OCI-LY1 (cell line): ENCODE results near the gene CYBRD1.

Experiments
- H2AFZ ChIP-seq: fragments of 200-600 bp; sonication (generic), shearing (Covaris generic); 2 replicates; pipeline ENCODE4 v1.6.0; 2014; ENCODE audit warnings: antibody characterized with exemption, mild to moderate bottlenecking, low read length
- H3F3A ChIP-seq: fragments of 200-600 bp; sonication (generic), shearing (Covaris generic); 2 replicates; pipeline ENCODE4 v1.6.0; 2014; ENCODE audit warnings: mild to moderate bottlenecking, antibody characterized with exemption, low read length, moderate library complexity; ENCODE audit not compliant: insufficient read depth
- H3K27ac ChIP-seq: fragments of 200-600 bp; sonication (generic); 2 replicates; pipeline ENCODE4 v1.5.1; 2014; ENCODE audit warnings: low read length, mixed run types, mild to moderate bottlenecking, low read depth; ENCODE audit not compliant: poor library complexity, severe bottlenecking
- H3K27me3 ChIP-seq: fragments of 200-600 bp; sonication (generic); 2 replicates; pipeline ENCODE4 v1.6.0; 2014; ENCODE audit warnings: antibody characterized with exemption, mild to moderate bottlenecking, low read length, moderate library complexity; ENCODE audit not compliant: insufficient read depth
- H3K36me3 ChIP-seq: fragments of 200-600 bp; sonication (generic); 2 replicates; pipeline ENCODE4 v1.6.1; 2014; ENCODE audit warnings: mild to moderate bottlenecking, antibody characterized with exemption, low read length, moderate library complexity, mixed read lengths; ENCODE audit not compliant: insufficient read depth
- H3K4me1 ChIP-seq: fragments of 200-600 bp; sonication (generic); 2 replicates; pipeline ENCODE4 v1.5.1; 2014; ENCODE audit warnings: mild to moderate bottlenecking, low read length, moderate library complexity; ENCODE audit not compliant: insufficient read depth, severe bottlenecking
- H3K4me2 ChIP-seq: fragments of 200-600 bp; sonication (generic), shearing (Covaris generic); 2 replicates; pipeline ENCODE4 v1.6.1; 2014; ENCODE audit warnings: low read length
- H3K4me3 ChIP-seq: fragments of 200-600 bp; sonication (generic); 2 replicates; pipeline ENCODE4 v1.5.1; 2014; ENCODE audit warnings: low read length, low read depth, mild to moderate bottlenecking, mixed read lengths; ENCODE audit not compliant: poor library complexity, severe bottlenecking
- H3K79me2 ChIP-seq: fragments of 200-600 bp; shearing (Covaris generic); 2 replicates; pipeline ENCODE4 v1.6.1; 2016; ENCODE audit warnings: mixed run types, low read length, mixed read lengths; ENCODE audit not compliant: insufficient read depth
- H3K9ac ChIP-seq: fragments of 200-600 bp; sonication (generic), shearing (Covaris generic); 2 replicates; pipeline ENCODE4 v1.6.1; 2014; ENCODE audit warnings: mild to moderate bottlenecking, low read length, mixed read lengths
- H3K9me2 ChIP-seq: fragments of 200-600 bp; sonication (generic), shearing (Covaris generic); 2 replicates; pipeline ENCODE4 v1.6.1; 2014; ENCODE audit warnings: low read depth, mild to moderate bottlenecking, low read length, mixed read lengths
- H3K9me3 ChIP-seq: fragments of 200-600 bp; shearing (Covaris generic); 2 replicates; pipeline ENCODE4 v1.6.1; 2014; ENCODE audit warnings: low read length, mixed read lengths
- H4K20me1 ChIP-seq: fragments of 200-600 bp; sonication (generic), shearing (Covaris generic); 2 replicates; pipeline ENCODE4 v1.6.0; 2016; ENCODE audit warnings: mild to moderate bottlenecking, low read length; ENCODE audit not compliant: insufficient read depth
- CTCF ChIP-seq: fragments of 200-600 bp; sonication (generic), shearing (Covaris generic); IDR thresholded peaks from 2 replicates; pipeline ENCODE4 v1.5.1; 2017; ENCODE audit warnings: mild to moderate bottlenecking, antibody characterized with exemption, low read length, moderate library complexity, mixed read lengths
- EZH2 ChIP-seq: fragments of 200-600 bp; sonication (generic), shearing (Covaris generic); IDR thresholded peaks from 2 replicates; pipeline ENCODE4 v1.8.0; 2017; ENCODE audit warnings: borderline replicate concordance, mixed run types, mild to moderate bottlenecking, antibody characterized with exemption, low read length, moderate library complexity, mixed read lengths

Gene CYBRD1

DNA sequence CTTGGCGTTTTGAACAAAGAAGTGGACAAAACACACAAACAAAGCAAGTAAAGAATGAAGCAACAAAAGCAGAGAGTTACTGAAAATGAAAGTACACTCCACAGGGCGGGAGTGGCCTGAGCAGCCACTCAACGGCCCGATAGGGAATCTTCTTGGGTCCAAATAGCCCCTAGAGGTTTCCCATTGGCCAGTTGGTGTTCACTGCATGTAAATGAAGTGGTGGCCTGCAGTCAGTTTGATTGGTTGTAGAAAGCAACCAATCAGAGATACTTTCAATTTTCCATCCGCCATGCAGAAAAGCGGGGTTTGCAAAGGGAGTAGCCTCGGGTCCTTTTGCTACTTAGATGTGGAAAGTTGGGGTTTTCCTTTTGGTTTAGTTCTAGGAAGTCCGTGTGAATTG, 31.6 kb downstream of the CYBRD1 start:
- no peaks in the 10 kb centered on the region for H3K9me2 ChIP-seq
- no peak overlapping the region for H2AFZ ChIP-seq
- peaks cover 3% of the 10 kb centered on the region; the same call in 1 of the 2 replicates for H3K27me3 ChIP-seq
- H3K4me1 ChIP-seq = no peaks in the 10 kb centered on the region
- H3K9ac ChIP-seq = no peak overlapping the region
- no peaks in the 10 kb centered on the region for H3K36me3 ChIP-seq
- no peaks in the 10 kb centered on the region for H3K79me2 ChIP-seq
- TF ChIP-seq EZH2 = no peak
- TF ChIP-seq CTCF = no peak
- no peaks in the 10 kb centered on the region for H3F3A ChIP-seq
- no peak overlapping the region for H3K4me3 ChIP-seq
- no peak overlapping the region for H3K27ac ChIP-seq
- peak overlapping the region; percentile 16; the same call in 1 of the 2 replicates for H3K4me2 ChIP-seq
- no peaks in the 10 kb centered on the region for H4K20me1 ChIP-seq
- no peaks in the 10 kb centered on the region for H3K9me3 ChIP-seq

- Histone ChIP-seq H3K4me3 (no peak overlapping the region), H2AFZ (no peak overlapping the region), H3K79me2 (no peaks in the 10 kb centered on the region), H3K27me3 (peaks cover 3% of the 10 kb centered on the region; the same call in 1 of the 2 replicates), H3K4me2 (no peak overlapping the region), H3K36me3 (no peaks in the 10 kb centered on the region), H3K27ac (no peak overlapping the region), H3K9me3 (no peaks in the 10 kb centered on the region), H3K4me1 (no peaks in the 10 kb centered on the region), H3K9ac (no peak overlapping the region), H4K20me1 (no peaks in the 10 kb centered on the region), H3F3A (no peaks in the 10 kb centered on the region), H3K9me2 (no peaks in the 10 kb centered on the region)
- TF ChIP-seq EZH2 (no peak), CTCF (no peak)
These were observed 32.8 kb downstream of the CYBRD1 start for GRCh38 chr2:171554991-171555615.

- Histone ChIP-seq H3K4me2 (no peak overlapping the region), H2AFZ (no peak overlapping the region), H3K36me3 (no peaks in the 10 kb centered on the region), H3K4me3 (no peak overlapping the region), H3K9me2 (no peaks in the 10 kb centered on the region), H3K4me1 (no peaks in the 10 kb centered on the region), H3K9me3 (no peaks in the 10 kb centered on the region), H4K20me1 (no peaks in the 10 kb centered on the region), H3K79me2 (no peaks in the 10 kb centered on the region), H3K27me3 (peaks cover 3% of the 10 kb centered on the region; the same call in 1 of the 2 replicates), H3K27ac (no peak overlapping the region), H3K9ac (no peak overlapping the region), H3F3A (no peaks in the 10 kb centered on the region)
- no peak for TF ChIP-seq CTCF
- no peak for TF ChIP-seq EZH2
These were observed 35.1 kb downstream of the CYBRD1 start for GRCh38 chr2:171557363-171557762.
